Measurements from ENCODE around the gene RNASEL. TPM values are rescaled to one million over a fixed set of nuclear protein-coding genes. Genes with fewer than 3 reads are reported as not detected.

Gene RNASEL
- total and polyA plus RNA-seq, 4 donors: 3.7 to 14.8 (median 9.0) TPM

DNA sequence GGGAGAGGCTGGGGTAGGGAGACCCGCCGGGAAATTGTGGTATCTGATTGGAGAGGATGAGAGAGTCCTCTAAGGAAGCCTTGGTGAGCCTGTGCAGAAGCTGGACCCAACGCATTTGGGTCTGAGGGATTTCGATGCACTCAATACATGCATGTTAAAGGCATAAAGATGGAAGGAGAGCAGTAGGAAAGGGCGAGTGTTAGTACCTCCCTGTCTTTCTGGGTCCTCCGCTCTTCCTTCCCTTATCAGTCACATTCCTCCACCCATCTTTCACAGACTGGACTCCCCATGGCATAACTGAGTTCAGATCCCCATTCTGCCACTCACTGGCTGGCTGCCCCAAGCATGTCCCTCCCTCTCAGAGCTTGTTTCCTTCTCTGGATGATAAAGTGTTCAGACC lies 7.9 kb upstream of the RNASEL start:
- Histone ChIP-seq H3K9ac (ENCODE audit: insufficient read depth in 1 of 2, low read length in 2 of 2) (no peak overlapping the region), H3K27ac (ENCODE audit: low read depth in 1 of 2, low read length in 1 of 2) (no peak overlapping the region), H3K4me3 (no peak overlapping the region), H3K27me3 (ENCODE audit: control insufficient read depth in 3 of 3, insufficient read depth in 3 of 3, low read length in 2 of 3) (no peaks in the 10 kb centered on the region), H3K4me1 (ENCODE audit: control insufficient read depth in 5 of 5, insufficient read depth in 5 of 5, low read length in 5 of 5) (peaks cover 0 to 7% (median 0%) of the 10 kb centered on the region in 5 donors), H3K36me3 (ENCODE audit: control insufficient read depth in 4 of 4, insufficient read depth in 4 of 4, low read length in 4 of 4) (peaks cover 0 to 10% (median 0%) of the 10 kb centered on the region in 4 donors), H3K9me3 (ENCODE audit: control insufficient read depth in 4 of 4, insufficient read depth in 3 of 4, low read length in 3 of 4) (no peaks in the 10 kb centered on the region)
- ATAC-seq (ENCODE audit: insufficient read depth, low FRiP score) (no peak), DNase-seq (no peak)
- TF ChIP-seq, protein P1, sequence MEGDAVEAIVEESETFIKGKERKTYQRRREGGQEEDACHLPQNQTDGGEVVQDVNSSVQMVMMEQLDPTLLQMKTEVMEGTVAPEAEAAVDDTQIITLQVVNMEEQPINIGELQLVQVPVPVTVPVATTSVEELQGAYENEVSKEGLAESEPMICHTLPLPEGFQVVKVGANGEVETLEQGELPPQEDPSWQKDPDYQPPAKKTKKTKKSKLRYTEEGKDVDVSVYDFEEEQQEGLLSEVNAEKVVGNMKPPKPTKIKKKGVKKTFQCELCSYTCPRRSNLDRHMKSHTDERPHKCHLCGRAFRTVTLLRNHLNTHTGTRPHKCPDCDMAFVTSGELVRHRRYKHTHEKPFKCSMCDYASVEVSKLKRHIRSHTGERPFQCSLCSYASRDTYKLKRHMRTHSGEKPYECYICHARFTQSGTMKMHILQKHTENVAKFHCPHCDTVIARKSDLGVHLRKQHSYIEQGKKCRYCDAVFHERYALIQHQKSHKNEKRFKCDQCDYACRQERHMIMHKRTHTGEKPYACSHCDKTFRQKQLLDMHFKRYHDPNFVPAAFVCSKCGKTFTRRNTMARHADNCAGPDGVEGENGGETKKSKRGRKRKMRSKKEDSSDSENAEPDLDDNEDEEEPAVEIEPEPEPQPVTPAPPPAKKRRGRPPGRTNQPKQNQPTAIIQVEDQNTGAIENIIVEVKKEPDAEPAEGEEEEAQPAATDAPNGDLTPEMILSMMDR (IDR thresholded peaks at IDR 0.05; ENCODE audit: control extremely low read depth, extremely low read depth): no peak
- WGBS, 2 donors: 92 to 98% methylated on average over 6 of the region's 6 CpGs

DNA sequence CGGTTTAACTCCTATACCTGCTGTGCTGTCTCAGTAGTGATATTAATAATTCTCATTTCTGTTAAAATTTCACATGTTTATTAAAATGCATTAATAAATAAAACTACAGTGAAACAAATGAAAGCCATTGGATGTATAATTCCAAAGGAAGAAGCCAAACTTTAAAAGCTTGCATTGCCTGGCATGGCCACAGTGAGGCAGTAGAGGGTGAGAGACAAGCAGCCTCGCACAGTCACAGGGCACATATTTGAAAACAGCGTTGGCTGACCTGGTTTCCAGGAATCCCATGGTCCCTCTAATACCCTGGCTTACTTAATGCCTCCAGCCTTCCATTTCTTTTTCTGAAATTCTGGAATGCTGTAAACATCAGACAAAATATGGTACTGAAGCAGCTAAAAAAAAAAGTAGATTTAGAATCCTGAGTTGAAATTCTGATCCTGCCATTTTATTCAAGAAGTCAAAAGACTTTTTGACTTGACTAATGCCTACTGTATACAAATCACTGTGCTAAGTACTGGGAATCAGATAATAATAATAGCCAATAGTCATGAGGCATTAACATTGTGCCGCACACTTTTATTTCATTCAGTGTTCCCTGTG lies 6.7 kb upstream of the RNASEL start:
- Histone ChIP-seq H3K4me3 (no peak overlapping the region), H3K4me1 (ENCODE audit: control insufficient read depth in 5 of 5, insufficient read depth in 5 of 5, low read length in 5 of 5) (peaks cover 0 to 5% (median 0%) of the 10 kb centered on the region in 5 donors), H3K9me3 (ENCODE audit: control insufficient read depth in 4 of 4, insufficient read depth in 3 of 4, low read length in 3 of 4) (no peaks in the 10 kb centered on the region), H3K9ac (ENCODE audit: insufficient read depth in 1 of 2, low read length in 2 of 2) (no peak overlapping the region), H3K36me3 (ENCODE audit: control insufficient read depth in 4 of 4, insufficient read depth in 4 of 4, low read length in 4 of 4) (peaks cover 0 to 7% (median 0%) of the 10 kb centered on the region in 4 donors), H3K27ac (ENCODE audit: low read depth in 1 of 2, low read length in 1 of 2) (no peak overlapping the region), H3K27me3 (ENCODE audit: control insufficient read depth in 3 of 3, insufficient read depth in 3 of 3, low read length in 2 of 3) (no peaks in the 10 kb centered on the region)
- 36 to 38% methylated on average over 4 of the region's 4 CpGs for WGBS, 2 donors
- TF ChIP-seq, protein P1 (IDR thresholded peaks at IDR 0.05; ENCODE audit: control extremely low read depth, extremely low read depth): peak; percentile 85
- DNase-seq: peak; percentile 60 to 65 (median 64)
- peak; percentile 68 for ATAC-seq (ENCODE audit: insufficient read depth, low FRiP score)

DNA sequence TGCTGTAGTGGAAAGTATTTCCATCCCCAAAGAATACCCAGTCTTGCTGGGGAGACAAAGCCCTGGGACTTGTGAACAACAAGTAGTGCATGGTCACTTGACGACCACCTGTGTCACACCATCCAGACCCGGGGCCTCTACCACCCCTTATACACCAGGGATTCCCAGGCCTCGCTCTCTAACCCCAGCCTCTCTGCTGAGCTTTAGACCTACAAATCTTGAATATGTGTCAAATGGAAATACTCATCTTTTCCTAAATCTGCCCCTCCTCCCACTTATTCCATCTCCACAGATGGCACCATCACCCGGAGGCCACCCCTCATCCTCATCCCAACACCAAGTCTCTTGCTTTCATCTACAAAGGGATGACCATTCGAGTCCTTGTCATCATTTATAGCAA lies 875 bp upstream of the RNASEL start:
- 96 to 97% methylated on average over 5 of the region's 5 CpGs for WGBS, 2 donors
- TF ChIP-seq, protein P1 (IDR thresholded peaks at IDR 0.05; ENCODE audit: control extremely low read depth, extremely low read depth): no peak
- Histone ChIP-seq H3K4me1 (ENCODE audit: control insufficient read depth in 5 of 5, insufficient read depth in 5 of 5, low read length in 5 of 5) (peaks cover 0 to 9% (median 3%) of the 10 kb centered on the region in 5 donors), H3K9me3 (ENCODE audit: control insufficient read depth in 4 of 4, insufficient read depth in 3 of 4, low read length in 3 of 4) (no peaks in the 10 kb centered on the region), H3K4me3 (no peak overlapping the region), H3K27me3 (ENCODE audit: control insufficient read depth in 3 of 3, insufficient read depth in 3 of 3, low read length in 2 of 3) (no peaks in the 10 kb centered on the region), H3K27ac (ENCODE audit: low read depth in 1 of 2, low read length in 1 of 2) (peak overlapping the region in 1 of 2 donors; percentile 98), H3K9ac (ENCODE audit: insufficient read depth in 1 of 2, low read length in 2 of 2) (no peak overlapping the region), H3K36me3 (ENCODE audit: control insufficient read depth in 4 of 4, insufficient read depth in 4 of 4, low read length in 4 of 4) (no peaks in the 10 kb centered on the region)
- DNase-seq (no peak), ATAC-seq (ENCODE audit: insufficient read depth, low FRiP score) (no peak)

DNA sequence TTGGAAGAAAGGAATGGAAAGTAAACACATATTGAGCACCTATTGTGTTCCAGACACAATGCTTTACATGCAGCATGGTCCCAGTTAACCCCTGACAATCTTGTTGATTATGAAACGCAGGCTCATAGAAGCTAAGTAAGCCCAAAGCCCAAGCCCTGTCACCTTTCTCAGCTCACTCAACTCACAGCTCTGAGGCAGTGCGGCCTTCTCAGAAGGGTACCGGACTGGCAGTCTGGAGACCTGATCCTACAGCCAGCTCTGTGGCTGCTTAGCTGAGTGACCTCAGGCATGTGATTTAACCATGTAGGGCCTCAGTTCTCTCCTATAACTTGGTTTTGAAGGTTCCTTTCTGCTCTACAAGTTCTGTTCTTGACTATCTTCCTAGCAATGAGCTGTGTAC lies 464 bp upstream of the RNASEL start:
- ATAC-seq (ENCODE audit: insufficient read depth, low FRiP score) (no peak), DNase-seq (no peak)
- no peak overlapping the region for H3K4me3 ChIP-seq
- no peak overlapping the region for H3K9ac ChIP-seq (ENCODE audit: insufficient read depth in 1 of 2, low read length in 2 of 2)
- H3K4me1 ChIP-seq (ENCODE audit: control insufficient read depth in 5 of 5, insufficient read depth in 5 of 5, low read length in 5 of 5): peaks cover 0 to 9% (median 3%) of the 10 kb centered on the region in 5 donors
- no peaks in the 10 kb centered on the region for H3K9me3 ChIP-seq (ENCODE audit: control insufficient read depth in 4 of 4, insufficient read depth in 3 of 4, low read length in 3 of 4)
- TF ChIP-seq, protein P1 (IDR thresholded peaks at IDR 0.05; ENCODE audit: control extremely low read depth, extremely low read depth): no peak
- 88 to 96% methylated on average over 3 of the region's 3 CpGs for WGBS, 2 donors
- peak overlapping the region in 1 of 2 donors; percentile 98 for H3K27ac ChIP-seq (ENCODE audit: low read depth in 1 of 2, low read length in 1 of 2)
- H3K36me3 ChIP-seq (ENCODE audit: control insufficient read depth in 4 of 4, insufficient read depth in 4 of 4, low read length in 4 of 4): no peaks in the 10 kb centered on the region
- no peaks in the 10 kb centered on the region for H3K27me3 ChIP-seq (ENCODE audit: control insufficient read depth in 3 of 3, insufficient read depth in 3 of 3, low read length in 2 of 3)

Measured in lung (tissue), 12 donors.